Measurements from ENCODE around the gene LBH.

DNA sequence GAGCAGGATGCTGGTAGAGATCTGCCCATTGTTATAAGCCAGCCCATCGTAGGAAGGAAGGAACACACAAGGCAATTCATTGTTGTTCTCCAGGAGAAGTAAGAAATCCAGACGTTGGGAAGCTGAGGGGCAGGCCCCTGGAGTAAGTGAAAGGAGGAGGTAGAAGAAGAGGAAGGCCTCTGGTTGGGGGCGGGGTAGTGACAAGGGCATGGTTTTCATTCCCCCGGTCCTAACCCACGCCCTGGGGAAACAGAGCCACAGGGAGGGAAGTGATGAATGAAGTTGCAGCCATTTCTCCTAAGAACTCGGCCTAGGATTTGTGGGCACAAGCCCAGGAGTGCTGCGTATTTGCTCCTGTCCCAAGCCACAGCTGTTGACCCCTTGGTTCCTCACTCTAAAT lies 18.0 kb downstream of the LBH start:
- TF ChIP-seq POLR2AphosphoS5 (IDR thresholded peaks at IDR 0.05), result no peak
- TF ChIP-seq, protein P1, sequence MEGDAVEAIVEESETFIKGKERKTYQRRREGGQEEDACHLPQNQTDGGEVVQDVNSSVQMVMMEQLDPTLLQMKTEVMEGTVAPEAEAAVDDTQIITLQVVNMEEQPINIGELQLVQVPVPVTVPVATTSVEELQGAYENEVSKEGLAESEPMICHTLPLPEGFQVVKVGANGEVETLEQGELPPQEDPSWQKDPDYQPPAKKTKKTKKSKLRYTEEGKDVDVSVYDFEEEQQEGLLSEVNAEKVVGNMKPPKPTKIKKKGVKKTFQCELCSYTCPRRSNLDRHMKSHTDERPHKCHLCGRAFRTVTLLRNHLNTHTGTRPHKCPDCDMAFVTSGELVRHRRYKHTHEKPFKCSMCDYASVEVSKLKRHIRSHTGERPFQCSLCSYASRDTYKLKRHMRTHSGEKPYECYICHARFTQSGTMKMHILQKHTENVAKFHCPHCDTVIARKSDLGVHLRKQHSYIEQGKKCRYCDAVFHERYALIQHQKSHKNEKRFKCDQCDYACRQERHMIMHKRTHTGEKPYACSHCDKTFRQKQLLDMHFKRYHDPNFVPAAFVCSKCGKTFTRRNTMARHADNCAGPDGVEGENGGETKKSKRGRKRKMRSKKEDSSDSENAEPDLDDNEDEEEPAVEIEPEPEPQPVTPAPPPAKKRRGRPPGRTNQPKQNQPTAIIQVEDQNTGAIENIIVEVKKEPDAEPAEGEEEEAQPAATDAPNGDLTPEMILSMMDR (IDR thresholded peaks at IDR 0.05), result no peak
- TF ChIP-seq EP300 (IDR thresholded peaks at IDR 0.05), result no peak
- no peak for TF ChIP-seq POLR2A (IDR thresholded peaks at IDR 0.05; ENCODE audit: low read depth)

Measured in esophagus muscularis mucosa (tissue), 4 donors.